Endothelial cell of umbilical vein (primary cell): ENCODE results near the gene KRTAP10-10.
"Not testable (repeated sequence)": the region's sequence is repeated elsewhere in the genome, so short reads cannot be mapped to it uniquely, and the experiment has no call there.

Experiments
- CTCF ChIP-seq, 2 donors: IDR thresholded peaks; 1 replicate in 1 of 2; 2 replicates in 1 of 2; pipeline ENCODE4 v1.5.1; 2011; ENCODE audit warnings: low read length in 2 of 2, mild to moderate bottlenecking in 2 of 2, moderate library complexity in 2 of 2, control low read depth in 1 of 2, inconsistent platforms in 1 of 2, low read depth in 1 of 2; ENCODE audit not compliant: insufficient read depth in 1 of 2; ENCODE audit errors: extremely low read depth in 1 of 2
- EZH2 ChIP-seq: IDR thresholded peaks from 2 replicates; pipeline ENCODE4 v1.6.1; 2012; ENCODE audit warnings: borderline replicate concordance, low read depth, mild to moderate bottlenecking, moderate library complexity, low read length, inconsistent platforms; ENCODE audit not compliant: severe bottlenecking
- FOS ChIP-seq: IDR thresholded peaks from 2 replicates; pipeline ENCODE4 v1.6.1; 2011; ENCODE audit warnings: mild to moderate bottlenecking, low read length, moderate library complexity, borderline replicate concordance; ENCODE audit not compliant: insufficient read depth
- GATA2 ChIP-seq: IDR thresholded peaks from 2 replicates; pipeline ENCODE4 v1.7.0; 2011; ENCODE audit warnings: low read depth, mild to moderate bottlenecking, moderate library complexity, mixed read lengths, low read length; ENCODE audit not compliant: insufficient read length, insufficient read depth
- JUN ChIP-seq: IDR thresholded peaks from 2 replicates; pipeline ENCODE4 v1.6.1; 2011; ENCODE audit warnings: borderline replicate concordance, low read depth; ENCODE audit not compliant: insufficient read length, insufficient read depth
- MAX ChIP-seq: IDR thresholded peaks from 2 replicates; pipeline ENCODE4 v1.6.1; 2011; ENCODE audit not compliant: insufficient read depth, insufficient read length
- MYC ChIP-seq: IDR thresholded peaks from one replicate; pipeline ENCODE4 v1.6.1; 2011; ENCODE audit warnings: mild to moderate bottlenecking, low read depth, low read length
- POLR2A ChIP-seq: IDR thresholded peaks from 2 replicates; pipeline ENCODE4 v1.6.1; 2012; ENCODE audit warnings: low read depth, mild to moderate bottlenecking, control low read depth, low read length
- POLR2AphosphoS5 ChIP-seq: IDR thresholded peaks from 2 replicates; pipeline ENCODE4 v1.6.1; 2012; ENCODE audit warnings: low read depth, mild to moderate bottlenecking, control low read depth, low read length, moderate library complexity; ENCODE audit not compliant: insufficient read depth

GRCh38 chr21:44685050-44685449 lies 47.9 kb downstream of the KRTAP10-10 start:
- not testable (repeated sequence) for TF ChIP-seq POLR2AphosphoS5; CTCF (IDR thresholded peaks at IDR 0.05; ENCODE audit: extremely low read depth in 1 of 2, insufficient read depth in 1 of 2, low read depth in 1 of 2, low read length in 2 of 2); MAX; JUN; POLR2A; MYC; EZH2; GATA2; FOS
